NCI-H748 (cell line): ENCODE results near the gene DOK3.

Experiments
- DNase-seq: peaks from one replicate; lab custom pipeline; 2025; ENCODE audit not compliant: unreplicated experiment; lab: John Stamatoyannopoulos, UW

Gene DOK3, protein sequence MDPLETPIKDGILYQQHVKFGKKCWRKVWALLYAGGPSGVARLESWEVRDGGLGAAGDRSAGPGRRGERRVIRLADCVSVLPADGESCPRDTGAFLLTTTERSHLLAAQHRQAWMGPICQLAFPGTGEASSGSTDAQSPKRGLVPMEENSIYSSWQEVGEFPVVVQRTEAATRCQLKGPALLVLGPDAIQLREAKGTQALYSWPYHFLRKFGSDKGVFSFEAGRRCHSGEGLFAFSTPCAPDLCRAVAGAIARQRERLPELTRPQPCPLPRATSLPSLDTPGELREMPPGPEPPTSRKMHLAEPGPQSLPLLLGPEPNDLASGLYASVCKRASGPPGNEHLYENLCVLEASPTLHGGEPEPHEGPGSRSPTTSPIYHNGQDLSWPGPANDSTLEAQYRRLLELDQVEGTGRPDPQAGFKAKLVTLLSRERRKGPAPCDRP

GRCh38 chr5:177509381-177509951 lies at the start of gene DOK3:
TSS of gene DOK3 (minus strand) at chr5:177509826. CDS start at chr5:177509540, 286 bp downstream.
- DNase-seq: no peak

DNA sequence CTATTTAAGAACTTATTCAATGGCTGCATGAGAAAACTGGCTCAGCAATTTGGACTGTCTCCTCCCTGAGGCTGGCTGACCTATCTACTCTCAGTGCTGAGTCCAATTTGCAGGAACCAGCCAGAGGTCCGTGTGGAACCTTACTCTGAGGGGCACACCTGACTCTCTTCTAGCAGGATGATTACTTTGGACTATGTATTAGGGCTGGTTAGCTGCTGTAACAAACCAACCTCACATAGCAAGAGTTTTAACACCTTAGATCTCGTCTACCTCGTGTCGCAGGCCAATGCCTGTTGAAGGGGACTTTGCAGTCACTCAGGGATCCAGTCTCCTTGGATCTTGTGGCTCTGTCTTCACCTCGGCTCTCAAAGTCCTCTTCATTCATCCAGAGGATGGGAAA lies 48.2 kb upstream of the DOK3 start:
- no peak for DNase-seq

- DNase-seq: peak; percentile 10
Measured at GRCh38 chr5:177557041-177557647, 47.5 kb upstream of the DOK3 start.

DNA sequence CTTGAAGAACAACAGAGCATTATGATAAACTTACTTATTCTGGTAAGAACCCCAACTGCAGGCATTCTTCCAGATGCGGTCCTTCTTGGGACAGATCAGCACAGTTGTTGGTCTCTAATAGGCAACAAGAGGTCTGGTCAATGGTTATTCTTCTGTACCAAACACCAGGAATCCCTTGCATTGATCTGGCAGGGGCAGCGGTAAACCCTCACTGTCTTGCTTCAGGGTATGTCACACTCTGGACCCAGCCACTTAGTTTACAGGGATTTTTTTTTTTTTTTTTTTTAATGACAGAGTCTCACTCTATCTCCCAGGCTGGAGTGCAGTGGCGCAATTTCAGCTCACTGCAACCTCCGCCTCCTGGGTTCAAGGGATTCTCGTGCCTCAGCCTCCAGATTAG lies 46.0 kb upstream of the DOK3 start:
- no peak for DNase-seq

DNA sequence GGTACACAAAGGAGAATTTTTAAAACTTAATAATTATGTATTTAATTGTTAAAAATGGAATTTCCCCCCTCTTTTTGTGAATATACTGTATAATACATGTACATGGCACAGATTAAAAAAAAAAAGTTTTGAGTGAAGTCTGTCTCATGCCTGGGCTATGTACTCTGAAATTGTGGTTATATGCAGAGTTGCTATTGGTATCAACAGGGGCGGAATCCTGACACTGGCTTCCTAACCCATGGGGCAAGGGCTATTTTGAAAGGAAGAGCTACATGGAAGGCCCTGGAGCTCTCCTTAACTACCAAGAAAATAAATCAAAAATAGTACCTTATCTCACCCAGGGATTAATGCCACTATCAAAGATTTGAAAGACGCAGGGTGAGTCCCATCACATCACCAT lies 45.6 kb upstream of the DOK3 start:
- no peak for DNase-seq

DNA sequence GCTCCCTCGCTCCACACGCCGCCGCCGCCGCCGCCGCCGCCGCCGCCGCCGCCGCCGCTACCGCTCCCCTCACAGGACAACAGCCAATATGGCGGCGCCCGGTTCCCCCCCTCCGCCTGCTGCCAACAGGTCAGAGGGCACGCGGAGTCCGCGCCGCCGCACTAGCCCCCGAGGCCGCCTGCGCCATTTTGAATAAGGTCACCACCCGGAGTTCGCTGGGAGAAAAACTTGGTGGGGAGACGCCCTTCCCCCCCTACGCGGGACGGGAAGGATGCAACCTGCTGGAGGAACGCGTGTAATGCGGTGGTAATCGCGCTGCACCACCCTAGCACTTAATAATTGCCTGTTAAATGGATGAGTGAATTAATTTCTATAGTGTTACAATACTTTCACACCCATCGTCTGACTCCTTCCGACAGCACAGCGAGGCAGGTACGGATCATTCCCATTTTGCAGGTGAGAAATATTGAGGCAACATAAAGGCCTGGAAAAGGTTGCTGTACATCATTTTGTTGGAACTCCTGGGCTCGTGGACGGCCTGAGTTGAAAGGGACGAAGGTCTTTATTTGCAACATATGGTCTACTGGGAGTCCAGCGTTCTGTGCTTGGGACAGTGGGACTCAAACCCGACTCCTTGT lies 45.0 kb upstream of the DOK3 start, which contains the start of gene FAM193B:
Gene FAM193B (minus strand): TSS at position 90 of the 638 bp plus-strand sequence. CDS start 105 bp downstream, outside the sequence.
- DNase-seq: peak; percentile 94

GRCh38 chr5:177553671-177554429 lies 44.2 kb upstream of the DOK3 start:
- peak; percentile 50 for DNase-seq

- peak; percentile 13 for DNase-seq
Measured at GRCh38 chr5:177552839-177553455, 43.3 kb upstream of the DOK3 start.

DNA sequence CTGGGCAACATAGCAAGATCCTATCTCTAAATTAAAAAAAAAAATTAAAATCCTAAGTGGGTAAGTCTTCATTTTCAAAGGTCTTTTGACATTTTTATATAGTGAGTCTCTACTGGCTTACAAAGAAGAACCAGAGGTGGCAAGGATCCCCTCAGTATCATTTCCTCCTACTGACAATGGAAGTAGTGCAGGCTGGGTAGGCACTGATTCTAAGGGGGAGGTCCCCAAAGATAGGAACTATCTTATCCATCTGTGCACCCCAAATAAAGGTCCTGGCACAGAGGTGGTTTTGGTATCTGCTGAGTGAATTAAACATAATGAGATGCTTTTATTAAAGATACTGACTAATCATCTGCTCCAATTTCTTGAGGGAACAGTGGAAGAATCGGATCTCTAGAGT lies 40.5 kb upstream of the DOK3 start:
- DNase-seq: no peak

- no peak for DNase-seq
Measured at GRCh38 chr5:177548495-177548894, 38.9 kb upstream of the DOK3 start.

DNA sequence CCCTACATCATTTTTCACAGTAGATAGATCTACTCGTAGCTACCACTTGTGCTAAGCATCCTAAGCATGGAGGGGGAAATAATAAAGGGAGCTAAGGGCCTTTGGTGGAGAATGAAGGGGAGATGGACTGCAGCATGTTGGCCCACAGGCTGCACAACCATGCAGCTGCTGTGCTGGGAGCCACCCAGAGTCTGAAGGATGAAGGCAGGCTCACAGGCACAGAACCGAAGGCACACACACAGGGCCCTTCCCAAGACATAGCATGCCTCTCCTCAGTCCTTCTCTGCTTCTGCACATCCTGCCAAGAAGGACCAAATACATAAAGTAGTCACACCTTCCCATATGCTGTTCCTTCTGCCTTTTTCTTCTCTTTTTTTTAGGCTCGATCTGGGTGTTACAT lies 38.1 kb upstream of the DOK3 start:
- no peak for DNase-seq

GRCh38 chr5:177546258-177546741 lies 36.7 kb upstream of the DOK3 start:
- DNase-seq: no peak

DNA sequence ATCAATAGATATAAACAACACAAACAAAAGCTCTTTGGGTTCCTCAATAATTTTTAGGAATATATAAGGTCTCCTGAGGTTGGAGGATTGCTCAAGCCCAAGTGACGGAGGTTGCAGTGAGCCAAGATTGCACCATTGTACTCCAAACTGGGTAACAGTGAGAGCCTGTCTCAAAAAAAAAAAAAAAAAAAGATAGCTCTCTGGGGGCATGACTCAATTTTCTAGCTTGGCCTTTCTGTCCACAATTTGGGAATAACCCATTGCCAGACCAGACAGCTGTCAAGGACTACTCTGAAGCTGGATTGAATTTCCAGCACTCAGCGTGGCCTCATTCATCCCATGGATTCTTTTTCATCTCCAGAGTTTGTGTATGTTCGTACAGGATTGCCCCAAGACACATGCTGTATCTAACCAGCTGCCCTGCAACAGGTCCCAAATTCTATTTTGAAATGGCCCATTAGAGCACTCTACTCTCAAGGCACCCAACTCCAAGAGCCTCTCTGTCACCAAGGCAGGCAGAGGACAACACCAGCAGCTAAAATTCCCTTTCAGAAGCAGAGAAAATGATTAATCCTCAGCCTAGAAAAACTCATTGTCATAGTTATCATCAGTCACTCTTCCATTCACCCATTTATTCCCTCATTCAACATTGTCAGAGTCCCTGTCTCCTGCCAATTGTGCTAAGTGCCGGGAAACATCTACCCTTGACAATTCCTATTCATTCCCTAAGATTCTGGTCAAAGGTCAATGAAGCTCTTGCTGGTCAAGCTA lies 36.0 kb upstream of the DOK3 start:
- no peak for DNase-seq

DNA sequence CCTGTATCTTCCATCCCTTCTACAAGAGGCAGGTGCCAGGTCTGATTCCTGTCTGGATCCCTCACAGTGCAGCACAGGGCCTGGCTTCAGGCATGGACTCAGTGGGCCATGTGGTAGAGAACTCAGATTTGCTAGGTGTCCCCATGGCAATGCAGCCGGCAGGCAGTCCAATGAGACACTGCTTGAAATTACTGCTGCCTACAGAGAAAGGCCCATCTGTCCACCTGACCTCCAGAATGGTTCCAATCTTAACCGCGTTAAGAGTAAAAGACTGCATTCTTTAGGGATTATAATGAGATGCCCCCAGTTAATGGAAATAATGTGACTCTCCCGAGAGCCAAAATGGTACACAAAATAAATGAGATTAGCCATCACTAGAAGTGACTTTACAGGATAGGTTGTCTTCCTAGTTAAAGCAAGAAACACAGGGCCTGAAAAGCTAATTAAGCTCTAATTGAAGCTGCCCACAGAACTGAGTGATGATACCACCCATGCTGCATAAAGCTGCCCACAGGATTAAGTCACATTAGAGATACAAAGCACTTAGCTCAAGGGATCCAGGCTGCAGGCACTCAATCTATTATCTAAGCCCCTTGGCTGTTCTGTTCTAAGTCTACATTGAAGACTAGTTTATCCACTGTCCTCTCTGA lies 33.3 kb upstream of the DOK3 start:
- DNase-seq: no peak

GRCh38 chr5:177540438-177540837 lies 30.8 kb upstream of the DOK3 start:
- DNase-seq: no peak

- DNase-seq: no peak
Measured at GRCh38 chr5:177539411-177539810, 29.8 kb upstream of the DOK3 start.

GRCh38 chr5:177538876-177539275 lies 29.2 kb upstream of the DOK3 start:
- no peak for DNase-seq

DNA sequence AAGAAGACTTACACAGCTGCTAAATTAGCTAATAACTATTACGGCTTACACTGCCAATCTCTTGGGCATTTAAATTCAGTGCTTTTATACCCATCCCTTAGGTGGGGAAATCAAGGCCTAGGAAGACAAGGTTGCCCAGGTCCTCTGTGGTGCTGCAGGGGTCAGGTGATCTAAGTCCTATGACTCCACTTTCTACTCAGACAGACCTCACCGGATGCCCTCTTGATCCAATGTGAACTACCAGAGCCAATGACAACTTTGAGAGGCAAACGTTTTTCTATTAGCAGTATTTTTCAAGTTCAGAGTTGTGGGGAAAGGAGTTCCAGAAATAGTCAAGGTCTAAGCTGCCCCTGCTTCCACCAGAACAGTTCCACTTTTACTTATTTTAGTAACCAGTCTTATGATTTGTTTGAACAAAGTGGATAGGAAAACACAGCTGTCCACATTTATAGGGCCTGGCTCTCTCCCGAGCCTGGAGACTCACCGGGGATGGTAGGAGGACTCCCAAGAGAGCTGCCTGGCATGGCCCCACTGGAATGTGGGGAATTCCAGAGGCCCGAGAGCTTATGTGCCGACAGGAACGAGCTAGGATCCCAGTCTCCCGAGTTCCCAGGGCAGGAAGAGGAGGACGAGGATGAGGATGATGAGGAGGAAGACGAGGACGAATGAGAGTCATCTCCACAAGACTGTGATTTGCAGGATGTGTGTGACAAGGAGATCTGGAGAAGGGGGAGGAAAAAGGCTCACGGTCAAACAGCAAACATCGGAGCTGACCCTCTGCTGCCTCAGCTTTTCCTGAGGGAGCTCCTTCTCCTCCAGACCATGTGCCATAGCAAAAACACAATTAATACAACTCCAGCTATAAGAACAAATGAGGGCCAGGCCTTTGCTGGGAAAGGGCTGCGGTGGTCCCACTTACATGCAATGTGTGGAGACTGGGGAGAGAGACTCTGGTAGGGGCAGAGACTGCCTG lies 28.0 kb upstream of the DOK3 start:
- DNase-seq: no peak
